H1 (cell line): ENCODE measurements around the gene BOLA1. TPM values are rescaled to one million over a fixed set of nuclear protein-coding genes. Genes with fewer than 3 reads are reported as not detected.

Experiments used
- CHD7 ChIP-seq: fragments of 300-600 bp; sonication (generic); IDR thresholded peaks from 2 replicates; pipeline ENCODE4 v1.7.1; 2012; ENCODE audit warnings: low read length, moderate library complexity, mild to moderate bottlenecking, inconsistent platforms; ENCODE audit not compliant: insufficient replicate concordance
- CREB1 ChIP-seq: IDR thresholded peaks from 2 replicates; pipeline ENCODE4 v1.6.1; 2012; ENCODE audit warnings: inconsistent platforms
- E2F6 ChIP-seq: IDR thresholded peaks from 2 replicates; pipeline ENCODE4 v1.6.1; 2012; ENCODE audit warnings: inconsistent platforms
- EGR1 ChIP-seq: IDR thresholded peaks from 2 replicates; pipeline ENCODE4 v1.6.1; 2011; ENCODE audit warnings: low read depth, low read length, borderline replicate concordance
- KDM1A ChIP-seq: fragments of 200-600, 300-600 bp; sonication (generic); IDR thresholded peaks from 2 replicates; pipeline ENCODE4 v1.7.1; 2016; ENCODE audit warnings: mild to moderate bottlenecking, low read length, borderline replicate concordance
- MAFK ChIP-seq: IDR thresholded peaks from 2 replicates; pipeline ENCODE4 v1.6.1; 2012; ENCODE audit warnings: low read depth, mild to moderate bottlenecking, improper control_type of control experiment, low read length
- POLR2A ChIP-seq, 2 experiments: IDR thresholded peaks; 1 replicate in 1 of 2; 2 replicates in 1 of 2; pipeline ENCODE4 v1.6.1; 2011; ENCODE audit warnings: low read depth in 2 of 2, low read length in 2 of 2, mild to moderate bottlenecking in 2 of 2; ENCODE audit errors: control extremely low read depth in 1 of 2
- RAD21 ChIP-seq, 2 experiments: IDR thresholded peaks in 1 of 2; conservative IDR thresholded peaks in 1 of 2; 2 replicates each; pipeline ENCODE4 v1.6.1; 2011; ENCODE audit warnings: low read depth in 2 of 2, low read length in 2 of 2, improper control_type of control experiment in 1 of 2, inconsistent platforms in 1 of 2, mild to moderate bottlenecking in 1 of 2, moderate library complexity in 1 of 2
- TBP ChIP-seq: IDR thresholded peaks from 2 replicates; pipeline ENCODE4 v1.6.1; 2011; ENCODE audit warnings: low read depth, low read length, improper control_type of control experiment
- polyA plus RNA-seq, 7 experiments: library from polyadenylated mRNA; depleted of rRNA in 3 of 7; stranded (reverse) in 5 of 7; unstranded in 2 of 7; fragments of >200 nt in 5 of 7; fragments of 200-250 nt in 2 of 7; gene quantifications; 1 replicate in 5 of 7; 2 replicates in 1 of 7; 4 replicates in 1 of 7; pipeline versions ENCODE4 v1.2.1 to v1.2.3, GENCODE V29; 2011 to 2013; ENCODE audit warnings: missing spikeins in 2 of 7, mixed read lengths in 2 of 7
- total RNA-seq: library from RNA; stranded (reverse); fragmentation: NEBNext Ultra II Directional; extraction: Animal tissue kit (Norgen Biotek cat#: 25700); gene quantifications from 2 replicates; pipeline ENCODE4 v1.2.1, GENCODE V29; 2021

Gene BOLA1
- total and polyA plus RNA-seq, 2 of the 8 experiments (the other 6 are each of a cell fraction or from before 2014, with no cell fraction given) = 8.1 to 15.4 TPM

- peak; percentile 95 for TF ChIP-seq CHD7
- TF ChIP-seq E2F6 = 0 out of 2 replicates have a peak, but pooled peaks have one; percentile 33
- TF ChIP-seq KDM1A = no peak
- TF ChIP-seq POLR2A (IDR thresholded peaks at IDR 0.05; ENCODE audit: control extremely low read depth in 1 of 2, low read depth in 2 of 2, low read length in 2 of 2) = peak; percentile 88 to 97
- TF ChIP-seq TBP = peak; percentile 97
- TF ChIP-seq RAD21 (IDR thresholded peaks at IDR 0.05 in 1 of 2, conservative IDR thresholded peaks at IDR 0.05 in 1 of 2; ENCODE audit: low read depth in 2 of 2, low read length in 2 of 2) = 0 out of 4 replicates have a peak, but pooled peaks of 1 of the 2 experiments have one; percentile 3
- TF ChIP-seq MAFK = 0 out of 2 replicates have a peak, but pooled peaks have one; percentile 2
- TF ChIP-seq EGR1 = 0 out of 2 replicates have a peak, but pooled peaks have one; percentile 4
- no peak; the same call in none of the 2 replicates for TF ChIP-seq CREB1
These were observed 11.7 kb upstream of the BOLA1 start (continued) for GRCh38 chr1:149887456-149888246.
